ENCODE data around the gene OLFML2B. TPM values are rescaled to one million over a fixed set of nuclear protein-coding genes. Genes with fewer than 3 reads are reported as not detected.
A peak's percentile ranks its signal among the peaks of the same experiment; 100 is the strongest.

OLFML2B gene
- total RNA-seq, 1 experiment from 2014 or later, result 0.43 TPM

DNA sequence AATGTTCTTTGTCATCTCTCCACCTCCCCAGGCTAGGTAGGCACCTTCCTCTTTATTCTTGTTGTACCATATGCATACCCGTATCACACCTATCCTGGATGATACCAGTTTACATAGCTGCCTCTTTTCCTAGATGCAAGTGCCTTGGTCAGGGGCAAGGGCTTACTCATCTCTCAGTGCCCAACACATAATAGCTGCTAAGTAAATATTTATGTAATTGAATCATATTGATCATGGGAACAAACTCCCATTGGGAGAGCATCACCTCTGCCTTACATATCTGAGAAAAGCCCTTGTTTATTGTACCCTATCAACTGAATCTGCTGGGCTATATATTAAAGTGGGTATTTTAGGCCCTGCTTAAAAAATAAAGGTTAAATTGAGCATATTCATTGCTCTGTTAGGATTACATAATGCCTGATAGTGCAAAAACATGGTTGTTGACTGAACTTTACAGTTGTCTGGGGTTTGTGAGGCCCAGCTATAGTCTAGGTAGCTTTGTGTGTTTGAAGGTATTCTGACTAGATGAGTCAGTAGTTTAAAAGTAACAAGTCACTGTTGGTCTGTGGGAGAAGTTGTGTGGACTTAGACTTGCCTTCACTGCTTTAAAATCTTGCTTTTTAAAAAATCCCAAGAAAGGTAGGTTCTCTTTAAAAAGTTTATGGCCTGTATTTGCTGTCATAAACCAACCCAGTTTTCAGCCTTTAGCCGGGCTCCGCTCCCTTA is 82.6 kb downstream of the OLFML2B start:
- TF ChIP-seq, protein P1, sequence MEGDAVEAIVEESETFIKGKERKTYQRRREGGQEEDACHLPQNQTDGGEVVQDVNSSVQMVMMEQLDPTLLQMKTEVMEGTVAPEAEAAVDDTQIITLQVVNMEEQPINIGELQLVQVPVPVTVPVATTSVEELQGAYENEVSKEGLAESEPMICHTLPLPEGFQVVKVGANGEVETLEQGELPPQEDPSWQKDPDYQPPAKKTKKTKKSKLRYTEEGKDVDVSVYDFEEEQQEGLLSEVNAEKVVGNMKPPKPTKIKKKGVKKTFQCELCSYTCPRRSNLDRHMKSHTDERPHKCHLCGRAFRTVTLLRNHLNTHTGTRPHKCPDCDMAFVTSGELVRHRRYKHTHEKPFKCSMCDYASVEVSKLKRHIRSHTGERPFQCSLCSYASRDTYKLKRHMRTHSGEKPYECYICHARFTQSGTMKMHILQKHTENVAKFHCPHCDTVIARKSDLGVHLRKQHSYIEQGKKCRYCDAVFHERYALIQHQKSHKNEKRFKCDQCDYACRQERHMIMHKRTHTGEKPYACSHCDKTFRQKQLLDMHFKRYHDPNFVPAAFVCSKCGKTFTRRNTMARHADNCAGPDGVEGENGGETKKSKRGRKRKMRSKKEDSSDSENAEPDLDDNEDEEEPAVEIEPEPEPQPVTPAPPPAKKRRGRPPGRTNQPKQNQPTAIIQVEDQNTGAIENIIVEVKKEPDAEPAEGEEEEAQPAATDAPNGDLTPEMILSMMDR (IDR thresholded peaks at IDR 0.05; ENCODE audit: insufficient read depth in 1 of 2, low read depth in 1 of 2, low read length in 1 of 2, severe bottlenecking in 1 of 2, unreplicated experiment in 1 of 2), result no peak
- no peaks in the 10 kb centered on the region for H3K4me1 ChIP-seq
- no peaks in the 10 kb centered on the region for H3K36me3 Mint-ChIP-seq (ENCODE audit: insufficient read depth, unreplicated experiment)
- no TSS peak for BruUV-seq (replicated peaks)
- H3K27me3 Mint-ChIP-seq (ENCODE audit: insufficient read depth, unreplicated experiment), result no peaks in the 10 kb centered on the region
- no peaks in the 10 kb centered on the region for H3K9me3 ChIP-seq
- H3K4me3 ChIP-seq (ENCODE audit: low read depth, low read length), result no peak overlapping the region
- H3K27me3 ChIP-seq (replicated peaks; ENCODE audit: control insufficient read depth, insufficient read depth, low read length), result no peaks in the 10 kb centered on the region; the same call in 1 of the 2 replicates
- no peak overlapping the region for H3K27ac Mint-ChIP-seq (ENCODE audit: unreplicated experiment)
- no peak for DNase-seq
- H3K9me3 Mint-ChIP-seq (ENCODE audit: unreplicated experiment), result no peaks in the 10 kb centered on the region
- H3K4me1 Mint-ChIP-seq (ENCODE audit: low read depth, unreplicated experiment), result peaks cover 20% of the 10 kb centered on the region
- intact Hi-C loops (cut with micrococcal nuclease; ENCODE audit: unreplicated experiment), result no loop called here
- CTCF ChIA-PET, result interaction anchor here (1.0 kb wide), 1 partner anchor 96 kb away, joined by 3 read pairs; no protein-coding TSS in a partner anchor
- POLR2A ChIA-PET, result no interaction called here
- H3K4me3 Mint-ChIP-seq (ENCODE audit: unreplicated experiment), result no peak overlapping the region
- H3K36me3 ChIP-seq (ENCODE audit: control insufficient read depth, insufficient read depth, low read length), result no peaks in the 10 kb centered on the region

DNA sequence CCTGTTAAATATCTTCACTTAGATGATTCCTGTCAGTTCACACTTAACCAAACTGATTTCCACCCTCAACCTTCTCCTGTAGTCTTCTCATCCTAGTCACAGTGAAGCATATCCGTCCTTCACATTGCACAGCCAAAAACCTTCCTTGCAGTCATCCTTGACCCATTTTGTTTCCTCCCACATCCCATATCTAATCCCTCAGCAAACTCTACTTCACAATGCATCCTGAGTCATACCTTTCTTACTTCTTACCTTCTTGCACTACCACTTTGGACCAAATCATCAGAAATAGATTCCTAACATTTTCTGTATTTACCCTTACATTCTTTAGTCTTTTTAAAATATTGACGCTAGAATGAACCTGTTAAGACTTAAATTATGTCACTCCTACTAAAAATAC is 86.9 kb downstream of the OLFML2B start:
- H3K4me3 ChIP-seq (ENCODE audit: low read depth, low read length), result no peak overlapping the region
- H3K36me3 Mint-ChIP-seq (ENCODE audit: insufficient read depth, unreplicated experiment), result no peaks in the 10 kb centered on the region
- BruUV-seq (replicated peaks), result no TSS peak
- no peak overlapping the region for H3K4me3 Mint-ChIP-seq (ENCODE audit: unreplicated experiment)
- H3K27me3 ChIP-seq (replicated peaks; ENCODE audit: control insufficient read depth, insufficient read depth, low read length), result no peaks in the 10 kb centered on the region
- H3K9me3 Mint-ChIP-seq (ENCODE audit: unreplicated experiment), result no peaks in the 10 kb centered on the region
- H3K36me3 ChIP-seq (ENCODE audit: control insufficient read depth, insufficient read depth, low read length), result no peaks in the 10 kb centered on the region
- H3K9me3 ChIP-seq, result no peaks in the 10 kb centered on the region
- peak overlapping the region; percentile 2 for H3K27ac Mint-ChIP-seq (ENCODE audit: unreplicated experiment)
- peaks cover 8% of the 10 kb centered on the region for H3K4me1 Mint-ChIP-seq (ENCODE audit: low read depth, unreplicated experiment)
- CTCF ChIA-PET, result no interaction called here
- DNase-seq, result no peak
- TF ChIP-seq, protein P1 (IDR thresholded peaks at IDR 0.05; ENCODE audit: insufficient read depth in 1 of 2, low read depth in 1 of 2, low read length in 1 of 2, severe bottlenecking in 1 of 2, unreplicated experiment in 1 of 2), result no peak
- no peaks in the 10 kb centered on the region for H3K4me1 ChIP-seq
- no peaks in the 10 kb centered on the region for H3K27me3 Mint-ChIP-seq (ENCODE audit: insufficient read depth, unreplicated experiment)
- POLR2A ChIA-PET, result no interaction called here
- intact Hi-C loops (cut with micrococcal nuclease; ENCODE audit: unreplicated experiment), result no loop called here

DNA sequence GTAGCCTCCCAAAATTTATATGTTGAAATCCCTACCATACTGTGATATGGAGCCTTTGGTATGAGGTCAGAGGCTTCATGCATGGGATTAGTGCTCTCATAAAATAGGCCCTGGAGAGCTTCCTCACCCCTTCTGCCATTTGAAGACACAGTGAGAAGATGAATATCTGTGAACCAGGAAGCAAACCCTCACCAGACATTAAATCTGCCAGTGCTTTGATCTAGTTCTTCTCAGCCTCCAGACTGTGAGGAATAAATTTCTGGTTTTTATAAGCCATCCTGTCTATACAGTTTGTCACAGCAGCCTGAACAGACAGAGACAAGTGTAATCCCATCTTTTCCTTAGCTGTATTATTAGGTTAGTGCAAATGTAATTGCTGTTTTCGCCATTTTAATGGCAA is 88.4 kb downstream of the OLFML2B start:
- Histone ChIP-seq H3K9me3 (no peaks in the 10 kb centered on the region), H3K4me3 (ENCODE audit: low read depth, low read length) (no peak overlapping the region), H3K4me1 (no peaks in the 10 kb centered on the region), H3K27me3 (replicated peaks; ENCODE audit: control insufficient read depth, insufficient read depth, low read length) (no peaks in the 10 kb centered on the region), H3K36me3 (ENCODE audit: control insufficient read depth, insufficient read depth, low read length) (no peaks in the 10 kb centered on the region)
- H3K36me3 Mint-ChIP-seq (ENCODE audit: insufficient read depth, unreplicated experiment), result no peaks in the 10 kb centered on the region
- CTCF ChIA-PET, result no interaction called here
- H3K27me3 Mint-ChIP-seq (ENCODE audit: insufficient read depth, unreplicated experiment), result no peaks in the 10 kb centered on the region
- BruUV-seq (replicated peaks), result no TSS peak
- DNase-seq, result no peak
- TF ChIP-seq, protein P1 (IDR thresholded peaks at IDR 0.05; ENCODE audit: insufficient read depth in 1 of 2, low read depth in 1 of 2, low read length in 1 of 2, severe bottlenecking in 1 of 2, unreplicated experiment in 1 of 2), result no peak
- no peak overlapping the region for H3K4me3 Mint-ChIP-seq (ENCODE audit: unreplicated experiment)
- H3K9me3 Mint-ChIP-seq (ENCODE audit: unreplicated experiment), result no peaks in the 10 kb centered on the region
- intact Hi-C loops (cut with micrococcal nuclease; ENCODE audit: unreplicated experiment), result no loop called here
- H3K4me1 Mint-ChIP-seq (ENCODE audit: low read depth, unreplicated experiment), result peaks cover 8% of the 10 kb centered on the region
- POLR2A ChIA-PET, result no interaction called here
- H3K27ac Mint-ChIP-seq (ENCODE audit: unreplicated experiment), result no peak overlapping the region

Measured in Caco-2 (cell line).